Measurements from ENCODE around the gene IFT80.

DNA sequence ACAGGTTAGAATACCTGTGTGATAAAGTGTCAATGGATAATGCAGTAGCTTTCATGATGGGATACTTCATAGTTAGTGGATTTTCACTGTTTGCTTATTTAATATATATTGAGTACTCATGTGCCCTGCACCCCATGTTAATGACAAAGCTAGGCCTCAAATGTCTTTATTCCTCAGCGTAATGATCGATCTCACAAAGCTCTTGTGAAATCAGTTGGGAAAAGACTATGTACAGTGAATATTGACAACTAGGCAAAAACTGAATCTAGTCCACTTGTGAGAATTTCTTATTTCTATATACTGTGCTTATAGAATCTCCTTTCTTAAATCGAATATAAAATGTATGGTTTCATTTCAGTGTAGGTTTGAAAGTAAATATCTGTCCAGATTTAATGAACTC is 18.3 kb upstream of the IFT80 start:
- no peak for TF ChIP-seq POLR2A (IDR thresholded peaks at IDR 0.05)
- TF ChIP-seq, protein P1, sequence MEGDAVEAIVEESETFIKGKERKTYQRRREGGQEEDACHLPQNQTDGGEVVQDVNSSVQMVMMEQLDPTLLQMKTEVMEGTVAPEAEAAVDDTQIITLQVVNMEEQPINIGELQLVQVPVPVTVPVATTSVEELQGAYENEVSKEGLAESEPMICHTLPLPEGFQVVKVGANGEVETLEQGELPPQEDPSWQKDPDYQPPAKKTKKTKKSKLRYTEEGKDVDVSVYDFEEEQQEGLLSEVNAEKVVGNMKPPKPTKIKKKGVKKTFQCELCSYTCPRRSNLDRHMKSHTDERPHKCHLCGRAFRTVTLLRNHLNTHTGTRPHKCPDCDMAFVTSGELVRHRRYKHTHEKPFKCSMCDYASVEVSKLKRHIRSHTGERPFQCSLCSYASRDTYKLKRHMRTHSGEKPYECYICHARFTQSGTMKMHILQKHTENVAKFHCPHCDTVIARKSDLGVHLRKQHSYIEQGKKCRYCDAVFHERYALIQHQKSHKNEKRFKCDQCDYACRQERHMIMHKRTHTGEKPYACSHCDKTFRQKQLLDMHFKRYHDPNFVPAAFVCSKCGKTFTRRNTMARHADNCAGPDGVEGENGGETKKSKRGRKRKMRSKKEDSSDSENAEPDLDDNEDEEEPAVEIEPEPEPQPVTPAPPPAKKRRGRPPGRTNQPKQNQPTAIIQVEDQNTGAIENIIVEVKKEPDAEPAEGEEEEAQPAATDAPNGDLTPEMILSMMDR (IDR thresholded peaks at IDR 0.05) = no peak
